ENCODE data around the gene HPCAL4. TPM values are rescaled to one million over a fixed set of nuclear protein-coding genes. Genes with fewer than 3 reads are reported as not detected.

The HPCAL4 gene
- total RNA-seq, 1 donor from 2014 or later: 0.84 TPM

- H3K36me3 ChIP-seq (ENCODE audit: control insufficient read depth, insufficient read depth, low read length): no peaks in the 10 kb centered on the region
- TF ChIP-seq CTCF (IDR thresholded peaks at IDR 0.05; ENCODE audit: insufficient read depth, low read length, poor library complexity, severe bottlenecking): peak; percentile 90
- no peak overlapping the region for H3K4me3 ChIP-seq (ENCODE audit: low read depth, low read length)
- peaks cover 15% of the 10 kb centered on the region for H3K27me3 ChIP-seq (ENCODE audit: control insufficient read depth, insufficient read depth, low read length)
- no peak for DNase-seq (ENCODE audit: low read depth)
These were observed 37.6 kb downstream of the HPCAL4 start for GRCh38 chr1:39653546-39654031.

- H3K4me3 ChIP-seq (ENCODE audit: low read depth, low read length): no peak overlapping the region
- no peak for TF ChIP-seq CTCF (IDR thresholded peaks at IDR 0.05; ENCODE audit: insufficient read depth, low read length, poor library complexity, severe bottlenecking)
- no peak for DNase-seq (ENCODE audit: low read depth)
- H3K36me3 ChIP-seq (ENCODE audit: control insufficient read depth, insufficient read depth, low read length): no peaks in the 10 kb centered on the region
- peaks cover 18% of the 10 kb centered on the region for H3K27me3 ChIP-seq (ENCODE audit: control insufficient read depth, insufficient read depth, low read length)
These were observed 38.7 kb downstream of the HPCAL4 start for GRCh38 chr1:39652554-39652953.

- peaks cover 18% of the 10 kb centered on the region for H3K27me3 ChIP-seq (ENCODE audit: control insufficient read depth, insufficient read depth, low read length)
- H3K36me3 ChIP-seq (ENCODE audit: control insufficient read depth, insufficient read depth, low read length): no peaks in the 10 kb centered on the region
- TF ChIP-seq CTCF (IDR thresholded peaks at IDR 0.05; ENCODE audit: insufficient read depth, low read length, poor library complexity, severe bottlenecking): no peak
- H3K4me3 ChIP-seq (ENCODE audit: low read depth, low read length): no peak overlapping the region
- no peak for DNase-seq (ENCODE audit: low read depth)
These were observed 39.1 kb downstream of the HPCAL4 start for GRCh38 chr1:39652105-39652504.

DNA sequence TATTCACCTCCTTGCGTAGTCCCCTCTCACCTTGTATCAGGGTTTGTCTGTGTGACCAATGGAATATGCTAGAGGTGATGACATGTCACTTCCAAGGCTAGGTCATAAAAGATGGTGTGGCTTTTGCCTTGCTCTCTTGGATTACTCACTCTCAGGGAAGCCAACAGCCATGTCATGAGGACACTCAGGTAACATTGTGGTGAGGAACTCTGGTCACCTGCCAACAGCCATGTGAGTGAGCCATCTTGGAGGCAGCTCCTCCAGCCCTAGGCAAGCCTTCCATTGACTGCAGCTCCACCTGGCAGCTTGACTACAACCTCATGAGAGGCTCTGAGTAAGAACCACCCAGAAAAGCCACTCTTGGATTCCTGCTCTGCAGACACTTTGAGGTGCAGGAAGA, 40.8 kb downstream of the HPCAL4 start:
- no peaks in the 10 kb centered on the region for H3K36me3 ChIP-seq (ENCODE audit: control insufficient read depth, insufficient read depth, low read length)
- no peak for DNase-seq (ENCODE audit: low read depth)
- peaks cover 12% of the 10 kb centered on the region for H3K27me3 ChIP-seq (ENCODE audit: control insufficient read depth, insufficient read depth, low read length)
- TF ChIP-seq CTCF (IDR thresholded peaks at IDR 0.05; ENCODE audit: insufficient read depth, low read length, poor library complexity, severe bottlenecking): no peak
- no peak overlapping the region for H3K4me3 ChIP-seq (ENCODE audit: low read depth, low read length)

DNA sequence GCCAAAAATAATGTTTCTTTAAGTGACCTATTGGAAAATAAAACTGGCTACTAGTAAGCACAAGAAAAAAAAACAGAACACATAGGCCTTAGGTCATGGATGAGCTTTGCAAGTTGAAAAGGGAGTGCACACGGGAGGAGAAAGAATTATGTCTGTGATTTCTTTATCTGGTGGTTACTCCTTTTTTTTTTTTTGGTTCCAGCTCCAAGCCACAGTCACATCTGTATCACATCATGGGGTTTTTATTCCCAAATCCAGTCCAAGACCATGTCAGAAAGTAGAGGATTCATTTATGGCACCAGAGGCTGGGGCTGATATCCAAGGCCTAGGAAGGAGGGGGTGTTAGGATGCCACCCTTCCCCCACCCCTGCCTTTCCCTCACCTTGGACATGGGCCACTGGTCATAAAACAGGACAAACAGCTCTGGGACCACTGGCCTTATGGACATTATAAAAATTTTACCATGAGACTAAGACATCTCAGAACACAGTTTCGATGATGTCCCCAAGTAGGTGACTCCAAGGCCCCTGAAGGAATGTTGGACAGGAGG, 41.5 kb downstream of the HPCAL4 start:
- Histone ChIP-seq H3K27me3 (ENCODE audit: control insufficient read depth, insufficient read depth, low read length) (peaks cover 12% of the 10 kb centered on the region), H3K4me3 (ENCODE audit: low read depth, low read length) (no peak overlapping the region), H3K36me3 (ENCODE audit: control insufficient read depth, insufficient read depth, low read length) (no peaks in the 10 kb centered on the region)
- no peak for TF ChIP-seq CTCF (IDR thresholded peaks at IDR 0.05; ENCODE audit: insufficient read depth, low read length, poor library complexity, severe bottlenecking)
- DNase-seq (ENCODE audit: low read depth): no peak

DNA sequence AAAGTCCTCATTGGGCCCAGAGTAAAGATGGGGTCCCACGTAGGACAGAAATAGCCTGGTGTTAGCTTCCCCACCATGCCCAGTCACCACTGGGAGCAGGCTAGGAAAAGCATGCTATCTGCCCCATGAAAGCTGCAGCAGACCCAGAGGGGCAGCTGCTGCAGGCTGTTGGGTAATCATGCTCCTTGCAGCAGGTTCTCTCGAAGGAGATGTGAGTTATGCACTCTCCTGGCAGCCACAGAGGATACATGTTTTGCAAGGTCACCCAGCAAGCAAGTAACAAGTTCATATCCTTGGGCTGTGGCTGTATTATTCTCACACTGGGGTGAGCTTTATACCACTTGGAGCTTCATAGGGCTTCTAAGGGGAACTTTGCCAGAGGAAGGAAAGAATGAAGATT, 42.7 kb downstream of the HPCAL4 start:
- peaks cover 5% of the 10 kb centered on the region for H3K27me3 ChIP-seq (ENCODE audit: control insufficient read depth, insufficient read depth, low read length)
- no peak for TF ChIP-seq CTCF (IDR thresholded peaks at IDR 0.05; ENCODE audit: insufficient read depth, low read length, poor library complexity, severe bottlenecking)
- no peaks in the 10 kb centered on the region for H3K36me3 ChIP-seq (ENCODE audit: control insufficient read depth, insufficient read depth, low read length)
- H3K4me3 ChIP-seq (ENCODE audit: low read depth, low read length): no peak overlapping the region
- no peak for DNase-seq (ENCODE audit: low read depth)
